GM21717 (cell line): Measurements from ENCODE around the gene CLCA4.

ENCODE experiments used
- ATAC-seq: cut with Tn5 transposase; IDR thresholded peaks from one replicate; pipeline ENCODE4 v1.9.1; 2021; ENCODE audit warnings: mild to moderate bottlenecking, moderate library complexity; ENCODE audit not compliant: unreplicated experiment

CLCA4 gene

DNA sequence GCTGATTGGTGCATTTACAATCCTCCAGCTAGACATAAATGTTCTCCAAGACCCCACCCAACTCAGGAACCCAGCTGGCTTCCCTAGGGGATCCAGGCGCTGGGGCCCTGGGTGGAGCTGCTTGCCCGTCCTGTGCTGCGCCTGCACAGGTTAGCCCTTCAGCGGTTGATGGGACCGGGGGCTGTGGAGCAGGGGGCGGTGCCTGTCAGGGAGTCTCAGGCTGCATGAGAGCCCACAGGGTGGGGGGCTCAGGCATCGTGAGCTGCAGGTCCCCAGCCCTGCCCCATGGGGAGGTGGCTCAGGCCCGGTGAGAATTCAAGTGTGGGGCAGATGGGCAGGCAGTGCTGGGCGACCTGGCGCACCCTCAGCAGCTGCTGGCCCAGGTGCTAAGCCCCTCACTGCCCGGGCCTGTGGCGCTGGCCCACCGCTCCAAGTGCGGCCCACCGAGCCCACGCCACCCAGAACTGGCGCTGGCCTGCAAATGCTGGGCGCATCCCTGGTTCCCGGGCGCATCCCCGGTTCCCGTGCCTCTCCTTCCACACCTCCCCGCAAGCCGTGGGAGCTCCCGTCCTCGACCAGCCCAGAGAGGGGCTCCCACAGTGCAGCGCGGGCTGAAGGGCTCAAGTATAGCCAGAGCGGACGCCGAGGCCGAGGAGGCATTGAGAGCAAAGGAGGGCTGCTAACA lies 23.1 kb upstream of the CLCA4 start:
- ATAC-seq = no peak

- ATAC-seq = no peak
Measured at GRCh38 chr1:86527306-86527705, 19.6 kb upstream of the CLCA4 start.

DNA sequence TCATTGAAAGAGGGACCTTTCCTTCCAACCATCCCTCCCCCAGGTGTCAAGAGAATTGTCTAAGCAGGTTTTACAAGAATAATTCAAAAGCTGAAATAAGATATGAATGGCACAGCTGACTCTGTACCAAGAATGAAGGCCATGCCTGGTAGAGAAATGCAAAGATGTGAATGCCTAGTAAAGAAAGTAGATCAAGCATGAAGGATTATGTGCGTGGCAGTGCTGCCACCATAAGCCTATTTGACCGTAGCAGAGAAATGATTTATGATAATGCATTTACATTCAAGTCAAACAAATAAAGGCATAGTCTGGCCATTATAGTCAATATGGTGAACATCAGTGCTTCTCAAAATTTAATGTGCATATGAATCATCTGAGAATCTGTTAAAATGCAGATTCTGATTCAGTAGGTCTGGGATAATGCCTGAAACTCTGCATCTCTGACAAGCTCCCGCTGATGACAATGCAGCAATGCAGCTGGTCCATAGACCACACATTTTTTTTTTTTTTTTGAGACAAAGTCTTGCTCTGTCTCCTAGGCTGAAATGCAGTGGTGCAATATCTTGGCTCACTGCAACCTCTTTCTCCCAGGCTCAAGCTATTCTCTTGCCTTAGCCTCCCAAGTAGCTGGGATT lies 16.6 kb upstream of the CLCA4 start:
- no peak for ATAC-seq

- no peak for ATAC-seq
Measured at GRCh38 chr1:86537928-86538695, 8.8 kb upstream of the CLCA4 start.

DNA sequence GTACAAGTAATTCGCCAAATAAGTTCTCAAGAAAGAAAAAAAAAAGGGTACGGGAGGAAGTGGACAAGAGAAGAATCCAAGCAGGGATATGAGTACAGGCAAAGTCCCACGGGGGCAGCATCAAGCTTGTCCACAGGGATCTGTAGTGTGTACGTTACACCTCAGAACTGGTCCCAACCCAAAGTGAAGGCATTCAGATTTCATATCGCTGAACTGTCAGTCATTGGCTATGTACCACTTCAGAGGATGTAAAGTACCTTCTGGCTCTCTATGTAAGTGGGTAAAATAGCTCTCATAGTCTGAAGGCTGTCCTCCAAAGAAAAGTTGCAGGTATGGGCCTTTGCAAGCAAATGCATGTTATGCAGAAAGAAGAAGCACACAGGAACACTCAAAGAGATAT lies 8.1 kb upstream of the CLCA4 start:
- ATAC-seq = no peak

GRCh38 chr1:86541859-86542258 lies 5.0 kb upstream of the CLCA4 start:
- ATAC-seq = no peak

DNA sequence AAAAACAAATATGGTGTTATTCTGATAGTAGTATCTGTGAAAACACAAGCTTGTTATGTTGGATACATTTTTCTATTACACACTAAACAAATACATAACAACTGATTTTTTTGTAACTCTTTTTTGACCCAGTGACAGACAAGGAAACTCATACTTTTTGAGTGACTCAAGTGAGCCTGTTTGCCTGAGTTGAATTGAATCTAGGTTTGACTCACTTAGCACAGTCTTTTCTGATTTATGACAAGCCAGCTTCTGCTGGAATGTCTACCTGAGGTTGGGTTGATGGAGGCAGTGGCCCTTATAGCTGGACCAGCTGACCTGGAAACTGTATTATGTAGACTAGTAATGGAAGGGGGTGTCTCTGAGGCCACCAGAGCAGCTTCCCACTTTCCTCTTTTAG lies 4.2 kb upstream of the CLCA4 start:
- ATAC-seq = no peak

DNA sequence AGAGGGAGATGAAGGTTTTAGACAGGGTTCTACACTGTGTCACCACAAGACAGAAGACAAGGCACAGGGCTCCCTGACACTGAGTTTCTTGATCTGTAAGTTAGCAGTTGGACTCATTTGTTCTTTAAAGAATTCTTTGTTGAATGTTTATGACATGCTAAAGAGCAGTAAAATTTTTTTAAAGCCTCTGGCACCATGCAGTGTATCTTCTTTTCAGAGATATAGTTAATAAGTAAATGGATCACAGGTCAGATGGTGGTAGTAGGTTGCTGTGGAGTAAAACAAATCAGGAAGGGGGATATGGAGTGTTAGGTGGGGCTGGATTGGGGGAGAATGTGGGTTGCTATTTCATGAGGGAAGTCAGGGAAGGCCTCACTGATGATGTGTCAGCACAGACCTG lies 2.0 kb downstream of the CLCA4 start:
- no peak for ATAC-seq

DNA sequence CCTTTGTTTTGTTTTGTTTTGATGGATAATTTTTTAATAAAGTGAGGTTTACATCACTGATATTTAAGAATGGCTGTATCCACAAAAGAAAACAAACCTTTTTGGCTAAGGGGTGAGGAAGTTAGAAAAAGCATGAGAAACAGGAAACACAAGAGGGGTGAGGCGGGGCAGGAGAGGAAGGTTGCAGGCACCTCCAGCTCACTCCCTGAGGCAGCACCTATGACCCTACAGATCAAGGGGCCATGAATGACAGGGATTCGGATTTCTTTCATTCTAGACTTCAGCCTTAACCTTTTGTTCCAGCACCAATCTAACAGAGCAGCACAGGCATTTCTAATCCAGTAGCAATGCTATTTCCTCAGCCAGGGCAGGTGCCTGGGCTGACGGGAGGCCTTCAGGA lies 4.4 kb downstream of the CLCA4 start:
- no peak for ATAC-seq

DNA sequence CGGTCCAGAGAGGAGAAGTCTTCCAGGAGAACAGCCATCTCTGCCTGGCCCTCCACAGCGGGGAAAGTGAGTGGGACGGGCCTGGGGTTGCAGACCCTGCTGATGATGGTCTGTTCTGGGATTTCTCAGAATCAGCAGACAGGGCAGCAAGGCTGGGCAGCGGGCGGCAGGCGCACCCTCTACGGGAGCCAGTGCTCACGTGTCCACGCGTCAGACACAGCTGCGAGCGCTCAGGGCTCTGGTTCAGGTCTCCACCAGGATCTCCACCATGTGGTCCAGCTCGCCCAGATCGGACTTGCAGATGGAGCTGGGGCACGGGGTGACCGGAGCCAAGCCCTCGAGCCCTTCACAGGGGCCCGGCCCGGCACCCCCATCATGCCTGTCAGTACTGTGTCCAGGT lies 5.5 kb downstream of the CLCA4 start:
- ATAC-seq = no peak

DNA sequence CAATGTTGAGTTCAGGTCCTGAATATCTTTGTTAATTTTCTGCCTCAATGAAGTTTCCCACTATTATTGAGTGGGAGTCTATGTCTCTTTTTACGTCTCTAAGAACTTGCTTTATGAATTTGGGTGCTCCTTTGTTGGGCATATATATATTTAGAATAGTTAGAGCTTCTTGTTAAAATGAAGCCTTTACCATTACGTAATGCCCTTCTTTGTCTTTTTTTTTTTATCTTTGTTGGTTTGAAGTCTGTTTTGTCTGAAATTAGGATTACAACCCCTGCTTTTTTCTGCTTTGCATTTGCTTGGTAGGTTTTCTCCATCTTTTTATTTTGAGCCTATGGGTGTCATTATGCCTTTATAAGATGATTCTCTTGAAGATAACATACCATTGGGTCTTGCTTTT lies 10.9 kb downstream of the CLCA4 start:
- ATAC-seq = no peak

GRCh38 chr1:86563849-86564248 lies 17.0 kb downstream of the CLCA4 start:
- no peak for ATAC-seq

DNA sequence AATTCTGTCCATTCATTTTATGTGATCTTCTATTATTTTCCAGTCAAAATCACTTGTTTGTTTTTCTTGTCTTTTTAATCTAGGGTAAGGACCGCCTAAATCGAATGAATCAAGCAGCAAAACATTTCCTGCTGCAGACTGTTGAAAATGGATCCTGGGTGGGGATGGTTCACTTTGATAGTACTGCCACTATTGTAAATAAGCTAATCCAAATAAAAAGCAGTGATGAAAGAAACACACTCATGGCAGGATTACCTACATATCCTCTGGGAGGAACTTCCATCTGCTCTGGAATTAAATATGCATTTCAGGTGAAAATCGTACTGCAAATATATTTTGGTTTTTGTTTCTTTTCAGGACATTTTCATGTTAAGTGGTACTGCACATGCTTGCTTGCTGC lies 20.5 kb downstream of the CLCA4 start:
- ATAC-seq = no peak

DNA sequence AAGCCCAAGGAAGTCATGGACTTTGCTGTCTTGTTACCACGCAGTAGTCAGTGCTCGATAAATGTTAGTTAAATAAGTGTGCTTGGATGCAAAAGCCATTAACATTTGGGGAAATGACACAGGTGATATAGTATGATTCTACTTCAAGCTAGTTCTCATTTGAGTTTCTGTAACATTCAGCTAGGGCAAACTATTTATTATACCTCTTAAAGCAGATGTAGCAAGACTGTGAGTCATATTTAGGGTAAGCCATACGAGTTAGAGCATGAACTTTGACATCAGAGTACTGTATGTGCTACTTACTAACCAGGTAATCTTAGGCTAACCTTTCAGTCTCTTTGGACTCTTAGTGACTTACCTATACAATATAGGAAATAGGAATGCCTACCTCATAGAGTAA lies 21.0 kb downstream of the CLCA4 start:
- no peak for ATAC-seq

- no peak for ATAC-seq
Measured at GRCh38 chr1:86573763-86574484, 27.0 kb downstream of the CLCA4 start.

GRCh38 chr1:86581231-86581630 lies 34.4 kb downstream of the CLCA4 start:
- ATAC-seq = no peak

GRCh38 chr1:86582161-86582560 lies 35.3 kb downstream of the CLCA4 start:
- no peak for ATAC-seq

GRCh38 chr1:86583032-86583431 lies 36.2 kb downstream of the CLCA4 start:
- no peak for ATAC-seq

GRCh38 chr1:86583593-86583992 lies 36.7 kb downstream of the CLCA4 start:
- no peak for ATAC-seq

- ATAC-seq = no peak
Measured at GRCh38 chr1:86594284-86594770, 47.4 kb downstream of the CLCA4 start.

DNA sequence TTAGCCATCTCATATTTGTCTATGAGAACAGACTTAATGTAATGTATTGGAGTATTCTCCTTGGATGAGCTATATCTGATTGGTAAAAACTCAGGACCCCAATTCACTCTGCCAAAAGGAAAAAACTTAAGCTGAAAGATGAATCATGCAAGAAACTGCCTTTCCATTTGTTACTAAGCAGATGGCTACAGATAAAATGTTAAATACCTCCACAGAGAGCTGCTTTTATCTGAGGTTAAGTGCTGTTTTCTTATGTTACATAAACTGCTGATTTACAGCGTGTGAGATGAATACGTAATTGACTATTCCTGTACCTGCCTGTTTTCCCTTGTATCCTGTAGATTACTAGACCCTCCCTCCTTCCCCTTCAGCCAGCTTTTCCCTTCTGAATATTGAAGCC lies 49.3 kb downstream of the CLCA4 start:
- ATAC-seq = no peak
